CD4-positive, alpha-beta T cell (primary cell): ENCODE results near the gene GRIK1. TPM values are rescaled to one million over a fixed set of nuclear protein-coding genes. Genes with fewer than 3 reads are reported as not detected.

ENCODE experiments used
- ATAC-seq: fragments of 200-7000 bp; cut with Tn5 transposase; one replicate; pipeline ENCODE4 v1.10.0; 2022; ENCODE audit warnings: mild to moderate bottlenecking; ENCODE audit not compliant: poor library complexity
- CTCF ChIA-PET: fragments of 350-600 bp; sonication (Branson Sonifier 250); formaldehyde crosslinking; loops from one replicate; lab custom pipeline; 2021; ENCODE audit warnings: antibody characterized with exemption, inconsistent platforms; lab: Charles Lee
- POLR2A ChIA-PET: fragments of 350-600 bp; sonication (Branson Sonifier 250); formaldehyde crosslinking; loops from one replicate; lab custom pipeline; 2021; ENCODE audit warnings: antibody characterized with exemption, inconsistent platforms; lab: Charles Lee
- DNase-seq, 14 experiments: peaks; one replicate each; pipeline ENCODE4 v3.0.0-alpha.2; 2013 to 2020; ENCODE audit warnings: mixed read lengths in 2 of 14
- H3K27ac ChIP-seq, 2 donors: one replicate each; pipeline versions ENCODE4 v1.5.1 to v1.7.0; 2013; ENCODE audit warnings: low read length in 2 of 2, low read depth in 1 of 2, mild to moderate bottlenecking in 1 of 2
- H3K27me3 ChIP-seq, 2 experiments: 1 replicate in 1 of 2; 2 replicates in 1 of 2; pipeline versions ENCODE4 v1.6.1 to v1.7.0; 2013; ENCODE audit warnings: low read length in 2 of 2, control low read depth in 1 of 2, mild to moderate bottlenecking in 1 of 2, moderate library complexity in 1 of 2; ENCODE audit not compliant: insufficient read depth in 2 of 2, control insufficient read depth in 1 of 2
- H3K36me3 ChIP-seq: one replicate; pipeline ENCODE4 v1.6.1; 2013; ENCODE audit warnings: low read length, control low read depth; ENCODE audit not compliant: insufficient read depth
- H3K4me1 ChIP-seq: one replicate; pipeline ENCODE4 v1.6.1; 2013; ENCODE audit warnings: low read length, control low read depth; ENCODE audit not compliant: insufficient read depth
- H3K4me3 ChIP-seq: one replicate; pipeline ENCODE4 v1.5.1; 2013; ENCODE audit warnings: mild to moderate bottlenecking, low read length, moderate library complexity
- H3K9me3 ChIP-seq, 2 experiments: 1 replicate in 1 of 2; 2 replicates in 1 of 2; pipeline versions ENCODE4 v1.6.1 to v1.7.0; 2013; ENCODE audit warnings: low read length in 2 of 2, mild to moderate bottlenecking in 2 of 2, control low read depth in 1 of 2, moderate library complexity in 1 of 2; ENCODE audit not compliant: control insufficient read depth in 1 of 2, insufficient read depth in 1 of 2
- H3K27ac Mint-ChIP-seq: one replicate; pipeline ENCODE4 v1.8.0; 2020; ENCODE audit warnings: mixed read lengths
- H3K27me3 Mint-ChIP-seq: one replicate; pipeline ENCODE4 v1.8.0; 2021; ENCODE audit warnings: mixed read lengths
- H3K36me3 Mint-ChIP-seq: one replicate; pipeline ENCODE4 v1.8.0; 2021; ENCODE audit warnings: low read depth, mixed read lengths
- H3K4me1 Mint-ChIP-seq: one replicate; pipeline ENCODE4 v1.8.0; 2021; ENCODE audit warnings: low read depth, mixed read lengths
- H3K4me3 Mint-ChIP-seq: one replicate; pipeline ENCODE4 v1.8.0; 2020; ENCODE audit warnings: mild to moderate bottlenecking, mixed read lengths
- H3K9me3 Mint-ChIP-seq: one replicate; pipeline ENCODE4 v1.8.0; 2020; ENCODE audit warnings: mixed read lengths
- intact Hi-C, 2 experiments: fragments of 100-400 bp; cut with DNase I in 1 of 2; cut with micrococcal nuclease in 1 of 2; formaldehyde crosslinking; loops; one replicate each; pipeline versions ENCODE4 v1.15.1 to v1.9.0; 2023 to 2025; cut with DNase I, micrococcal nuclease
- total RNA-seq, 174 experiments: library from RNA in 2 of 174; stranded (reverse) in 2 of 174; gene quantifications; one replicate each; pipeline ENCODE4 v1.2.3 and lab custom pipeline; 2021 to 2026
- TF ChIP-seq, protein P1 (sequence below): fragments of 200-600 bp; IDR thresholded peaks from one replicate; pipeline ENCODE4 v1.8.0; 2022; ENCODE audit warnings: antibody characterized with exemption, mild to moderate bottlenecking

GRIK1 gene
- total RNA-seq, 2 experiments from 2014 or later: not detected

GRCh38 chr21:29738730-29739129 lies 201.1 kb downstream of the GRIK1 start:
- peaks cover 0 to 5% of the 10 kb centered on the region in 2 experiments for H3K9me3 ChIP-seq
- ATAC-seq (no peak), DNase-seq (no peak)
- peaks cover 8% of the 10 kb centered on the region for H3K27me3 Mint-ChIP-seq
- no peak overlapping the region for H3K27ac ChIP-seq
- H3K4me3 Mint-ChIP-seq: no peak overlapping the region
- POLR2A ChIA-PET: no interaction called here
- TF ChIP-seq, protein P1, sequence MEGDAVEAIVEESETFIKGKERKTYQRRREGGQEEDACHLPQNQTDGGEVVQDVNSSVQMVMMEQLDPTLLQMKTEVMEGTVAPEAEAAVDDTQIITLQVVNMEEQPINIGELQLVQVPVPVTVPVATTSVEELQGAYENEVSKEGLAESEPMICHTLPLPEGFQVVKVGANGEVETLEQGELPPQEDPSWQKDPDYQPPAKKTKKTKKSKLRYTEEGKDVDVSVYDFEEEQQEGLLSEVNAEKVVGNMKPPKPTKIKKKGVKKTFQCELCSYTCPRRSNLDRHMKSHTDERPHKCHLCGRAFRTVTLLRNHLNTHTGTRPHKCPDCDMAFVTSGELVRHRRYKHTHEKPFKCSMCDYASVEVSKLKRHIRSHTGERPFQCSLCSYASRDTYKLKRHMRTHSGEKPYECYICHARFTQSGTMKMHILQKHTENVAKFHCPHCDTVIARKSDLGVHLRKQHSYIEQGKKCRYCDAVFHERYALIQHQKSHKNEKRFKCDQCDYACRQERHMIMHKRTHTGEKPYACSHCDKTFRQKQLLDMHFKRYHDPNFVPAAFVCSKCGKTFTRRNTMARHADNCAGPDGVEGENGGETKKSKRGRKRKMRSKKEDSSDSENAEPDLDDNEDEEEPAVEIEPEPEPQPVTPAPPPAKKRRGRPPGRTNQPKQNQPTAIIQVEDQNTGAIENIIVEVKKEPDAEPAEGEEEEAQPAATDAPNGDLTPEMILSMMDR: no peak
- no peaks in the 10 kb centered on the region for H3K4me1 ChIP-seq
- no peaks in the 10 kb centered on the region for H3K36me3 ChIP-seq
- no peaks in the 10 kb centered on the region for H3K4me1 Mint-ChIP-seq
- H3K9me3 Mint-ChIP-seq: no peaks in the 10 kb centered on the region
- no peak overlapping the region for H3K27ac Mint-ChIP-seq
- H3K4me3 ChIP-seq: no peak overlapping the region
- intact Hi-C loops: no loop called here
- CTCF ChIA-PET: no interaction called here
- no peaks in the 10 kb centered on the region for H3K36me3 Mint-ChIP-seq
- no peaks in the 10 kb centered on the region for H3K27me3 ChIP-seq

DNA sequence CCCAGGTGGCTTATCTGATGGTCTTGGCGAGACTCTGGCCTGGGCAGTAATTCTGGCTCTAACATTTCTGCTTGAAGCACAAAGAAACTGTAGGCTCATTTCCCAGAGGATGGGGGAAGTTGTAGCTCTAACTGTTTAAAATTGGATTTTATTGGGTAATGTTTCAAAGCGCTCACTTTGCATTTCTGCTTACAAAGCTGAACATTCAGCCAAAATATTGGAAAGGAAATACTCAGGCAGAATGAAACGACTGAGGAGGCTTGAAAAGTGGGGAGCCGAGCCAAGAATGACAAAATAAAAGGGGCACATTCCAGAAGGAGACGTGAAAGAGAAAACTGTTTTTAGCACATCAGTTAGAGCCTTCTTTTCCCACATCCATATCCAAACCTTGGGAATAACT lies 202.6 kb downstream of the GRIK1 start:
- no peak for ATAC-seq
- Mint-ChIP-seq H3K27ac (no peak overlapping the region), H3K9me3 (no peaks in the 10 kb centered on the region), H3K4me3 (no peak overlapping the region), H3K27me3 (peaks cover 5% of the 10 kb centered on the region), H3K36me3 (no peaks in the 10 kb centered on the region), H3K4me1 (no peaks in the 10 kb centered on the region)
- H3K27me3 ChIP-seq: no peaks in the 10 kb centered on the region
- TF ChIP-seq, protein P1: no peak
- intact Hi-C loops: no loop called here
- H3K27ac ChIP-seq: no peak overlapping the region
- no peaks in the 10 kb centered on the region for H3K4me1 ChIP-seq
- peaks cover 0 to 5% of the 10 kb centered on the region in 2 experiments for H3K9me3 ChIP-seq
- no peak overlapping the region for H3K4me3 ChIP-seq
- no peaks in the 10 kb centered on the region for H3K36me3 ChIP-seq
- ChIA-PET POLR2A (no interaction called here), CTCF (no interaction called here)
- no peak for DNase-seq

GRCh38 chr21:29730281-29730680 lies 209.5 kb downstream of the GRIK1 start:
- H3K4me3 ChIP-seq: no peak overlapping the region
- Mint-ChIP-seq H3K27me3 (peaks cover 5% of the 10 kb centered on the region), H3K9me3 (no peaks in the 10 kb centered on the region), H3K36me3 (no peaks in the 10 kb centered on the region), H3K4me1 (no peaks in the 10 kb centered on the region), H3K4me3 (no peak overlapping the region), H3K27ac (no peak overlapping the region)
- no peaks in the 10 kb centered on the region for H3K27me3 ChIP-seq
- no peaks in the 10 kb centered on the region for H3K36me3 ChIP-seq
- no peaks in the 10 kb centered on the region for H3K9me3 ChIP-seq
- ATAC-seq: no peak
- TF ChIP-seq, protein P1: no peak
- CTCF ChIA-PET: no interaction called here
- intact Hi-C loops: no loop called here
- POLR2A ChIA-PET: no interaction called here
- DNase-seq: no peak
- no peak overlapping the region for H3K27ac ChIP-seq
- H3K4me1 ChIP-seq: no peaks in the 10 kb centered on the region
